Mesendoderm (in vitro differentiated cells): ENCODE measurements around the gene USP49.

ENCODE experiments used
- DNase-seq: peaks from one replicate; pipeline ENCODE4 v3.0.0; 2013
- H2AK5ac ChIP-seq: 2 replicates; pipeline ENCODE4 v1.6.1; 2013; ENCODE audit warnings: low read length, inconsistent platforms
- H2BK120ac ChIP-seq: 2 replicates; pipeline ENCODE4 v1.6.1; 2013; ENCODE audit warnings: low read depth, mild to moderate bottlenecking, low read length, moderate library complexity, mixed read lengths
- H2BK15ac ChIP-seq: replicated peaks from 2 replicates; pipeline ENCODE4 v1.6.1; 2013; ENCODE audit warnings: low read depth, mild to moderate bottlenecking, moderate library complexity
- H2BK5ac ChIP-seq: 2 replicates; pipeline ENCODE4 v1.6.1; 2013; ENCODE audit warnings: low read length, inconsistent platforms
- H3K18ac ChIP-seq: 2 replicates; pipeline ENCODE4 v1.6.1; 2013; ENCODE audit warnings: mild to moderate bottlenecking, low read length, mixed read lengths
- H3K23ac ChIP-seq: one replicate; pipeline ENCODE4 v1.6.1; 2013; ENCODE audit warnings: low read length
- H3K27ac ChIP-seq: 2 replicates; pipeline ENCODE4 v1.5.1; 2013; ENCODE audit warnings: low read depth, mild to moderate bottlenecking, inconsistent platforms, low read length, moderate library complexity
- H3K27me3 ChIP-seq: 2 replicates; pipeline ENCODE4 v1.6.1; 2013; ENCODE audit warnings: low read length, control low read depth, mild to moderate bottlenecking, inconsistent platforms; ENCODE audit not compliant: insufficient read depth, poor library complexity
- H3K36me3 ChIP-seq: 2 replicates; pipeline ENCODE4 v1.6.1; 2013; ENCODE audit warnings: low read length, inconsistent platforms; ENCODE audit not compliant: control insufficient read depth, insufficient read depth
- H3K4ac ChIP-seq: one replicate; pipeline ENCODE4 v1.6.1; 2013; ENCODE audit warnings: low read depth, mild to moderate bottlenecking, low read length, moderate library complexity
- H3K4me1 ChIP-seq: 2 replicates; pipeline ENCODE4 v1.6.1; 2013; ENCODE audit warnings: low read depth, low read length, inconsistent platforms; ENCODE audit not compliant: control insufficient read depth
- H3K4me2 ChIP-seq: 2 replicates; pipeline ENCODE4 v1.6.1; 2013; ENCODE audit warnings: low read length
- H3K4me3 ChIP-seq: 2 replicates; pipeline ENCODE4 v1.5.1; 2013; ENCODE audit warnings: mild to moderate bottlenecking, low read length
- H3K56ac ChIP-seq: one replicate; pipeline ENCODE4 v1.6.1; 2013; ENCODE audit warnings: low read length
- H3K79me1 ChIP-seq: 2 replicates; pipeline ENCODE4 v1.6.1; 2013; ENCODE audit warnings: low read length, inconsistent platforms
- H3K79me2 ChIP-seq: 2 replicates; pipeline ENCODE4 v1.6.1; 2013; ENCODE audit warnings: mild to moderate bottlenecking, low read length; ENCODE audit not compliant: control insufficient read depth, insufficient read depth
- H3K9ac ChIP-seq: 2 replicates; pipeline ENCODE4 v1.6.1; 2013; ENCODE audit warnings: low read length, inconsistent platforms
- H4K5ac ChIP-seq: one replicate; pipeline ENCODE4 v1.6.1; 2013; ENCODE audit warnings: low read length
- H4K8ac ChIP-seq: one replicate; pipeline ENCODE4 v1.6.1; 2013; ENCODE audit warnings: low read depth, mild to moderate bottlenecking, control low read depth, low read length, moderate library complexity
- WGBS: extraction: QIAGEN DNeasy Blood & Tissue Kit; methylation state at CpG from one replicate; pipeline ENCODE4 v1.1.7; 2013; ENCODE audit warnings: low lambda C conversion rate, missing lambda C conversion rate; ENCODE audit not compliant: insufficient coverage; ENCODE audit errors: extremely low coverage; 5-methylcytosine and 5-hydroxymethylcytosine counted together

USP49 gene

DNA sequence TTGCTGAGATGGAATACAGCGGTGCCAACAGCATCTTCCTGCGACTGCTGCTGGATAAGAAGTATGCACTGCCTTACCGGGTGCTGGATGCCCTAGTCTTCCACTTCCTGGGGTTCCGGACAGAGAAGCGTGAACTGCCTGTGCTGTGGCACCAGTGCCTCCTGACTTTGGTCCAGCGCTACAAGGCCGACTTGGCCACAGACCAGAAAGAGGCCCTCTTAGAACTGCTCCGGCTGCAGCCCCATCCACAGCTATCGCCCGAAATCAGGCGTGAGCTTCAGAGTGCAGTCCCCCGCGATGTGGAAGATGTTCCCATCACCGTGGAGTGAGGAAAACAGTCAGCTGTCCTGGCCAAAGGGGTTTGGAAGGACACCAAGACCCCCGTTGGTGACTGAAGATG is 37.2 kb upstream of the USP49 start:
- Histone ChIP-seq H2BK120ac (no peak overlapping the region), H3K56ac (no peak overlapping the region), H3K23ac (no peak overlapping the region), H3K27me3 (no peaks in the 10 kb centered on the region), H4K5ac (no peak overlapping the region), H4K8ac (no peak overlapping the region), H3K79me2 (no peaks in the 10 kb centered on the region), H2BK5ac (no peak overlapping the region), H3K18ac (no peak overlapping the region), H3K9ac (no peak overlapping the region), H3K36me3 (peaks cover 25% of the 10 kb centered on the region), H2AK5ac (no peak overlapping the region), H3K4me1 (no peaks in the 10 kb centered on the region), H3K4me2 (no peak overlapping the region), H3K79me1 (peaks cover 11% of the 10 kb centered on the region), H3K4me3 (no peak overlapping the region), H3K4ac (no peak overlapping the region), H2BK15ac (no peak overlapping the region), H3K27ac (no peak overlapping the region)
- WGBS = no CpG with 5 or more reads among the region's 15 CpGs
- DNase-seq = no peak

DNA sequence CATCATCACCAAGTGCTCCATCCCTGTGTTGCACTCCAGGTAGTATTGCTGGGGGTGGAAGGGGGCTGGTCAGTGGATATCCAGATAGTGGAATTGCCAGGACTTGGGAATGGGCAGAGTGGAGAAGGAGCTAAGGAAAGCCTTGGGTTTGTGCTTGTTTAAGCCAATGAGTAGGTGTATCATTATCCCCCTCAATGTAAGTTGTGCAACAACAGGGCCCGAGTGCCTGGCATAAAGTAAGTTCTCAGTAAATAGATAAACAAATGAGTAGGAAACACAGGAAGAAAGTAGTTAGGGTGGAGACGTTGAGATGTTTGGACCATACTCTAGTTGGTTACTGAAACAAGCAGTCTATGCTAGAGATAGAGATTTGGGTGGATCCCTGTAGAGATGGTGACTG is 36.6 kb upstream of the USP49 start:
- DNase-seq = no peak
- H3K9ac ChIP-seq = no peak overlapping the region
- peaks cover 4% of the 10 kb centered on the region for H3K79me2 ChIP-seq
- H2BK15ac ChIP-seq = no peak overlapping the region
- H3K56ac ChIP-seq = no peak overlapping the region
- H2BK120ac ChIP-seq = no peak overlapping the region
- H3K4me1 ChIP-seq = no peaks in the 10 kb centered on the region
- no peak overlapping the region for H2BK5ac ChIP-seq
- no peak overlapping the region for H3K4ac ChIP-seq
- H2AK5ac ChIP-seq = no peak overlapping the region
- H3K79me1 ChIP-seq = peaks cover 12% of the 10 kb centered on the region
- H3K23ac ChIP-seq = no peak overlapping the region
- no peak overlapping the region for H3K4me2 ChIP-seq
- no peak overlapping the region for H3K27ac ChIP-seq
- H3K4me3 ChIP-seq = no peak overlapping the region
- H3K36me3 ChIP-seq = peaks cover 29% of the 10 kb centered on the region
- H4K5ac ChIP-seq = no peak overlapping the region
- H3K27me3 ChIP-seq = no peaks in the 10 kb centered on the region
- no CpG with 5 or more reads among the region's 2 CpGs for WGBS
- no peak overlapping the region for H4K8ac ChIP-seq
- no peak overlapping the region for H3K18ac ChIP-seq

DNA sequence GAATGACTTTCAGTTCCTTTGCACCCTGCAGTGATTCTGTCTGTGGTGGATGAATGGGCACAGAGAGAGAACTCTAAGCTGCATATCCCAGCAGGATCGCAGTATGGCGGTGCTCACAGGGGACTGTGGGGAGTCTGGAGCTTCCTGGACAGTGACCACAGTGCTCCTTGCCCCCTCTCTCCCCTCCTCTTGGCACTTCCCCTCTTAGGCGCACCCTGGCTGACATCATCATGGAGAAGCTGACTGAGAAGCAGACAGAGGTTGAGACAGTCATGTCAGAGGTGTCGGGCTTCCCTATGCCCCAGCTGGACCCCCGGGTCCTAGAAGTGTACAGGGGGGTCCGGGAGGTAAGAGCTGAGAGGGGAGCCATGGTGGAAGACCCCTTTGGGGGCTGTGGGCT is 34.7 kb upstream of the USP49 start:
- H3K23ac ChIP-seq = no peak overlapping the region
- peaks cover 11% of the 10 kb centered on the region for H3K79me2 ChIP-seq
- DNase-seq = no peak
- H3K18ac ChIP-seq = no peak overlapping the region
- no peak overlapping the region for H3K4me2 ChIP-seq
- no peak overlapping the region for H2BK120ac ChIP-seq
- no peaks in the 10 kb centered on the region for H3K27me3 ChIP-seq
- no peak overlapping the region for H2AK5ac ChIP-seq
- no peak overlapping the region for H3K56ac ChIP-seq
- H2BK15ac ChIP-seq = no peak overlapping the region
- peaks cover 28% of the 10 kb centered on the region for H3K36me3 ChIP-seq
- no peak overlapping the region for H4K8ac ChIP-seq
- no peak overlapping the region for H3K4me3 ChIP-seq
- no peak overlapping the region for H3K9ac ChIP-seq
- H3K4ac ChIP-seq = no peak overlapping the region
- no peak overlapping the region for H2BK5ac ChIP-seq
- no peak overlapping the region for H4K5ac ChIP-seq
- no peak overlapping the region for H3K27ac ChIP-seq
- no peaks in the 10 kb centered on the region for H3K4me1 ChIP-seq
- H3K79me1 ChIP-seq = peaks cover 15% of the 10 kb centered on the region
- WGBS = no CpG with 5 or more reads among the region's 6 CpGs

DNA sequence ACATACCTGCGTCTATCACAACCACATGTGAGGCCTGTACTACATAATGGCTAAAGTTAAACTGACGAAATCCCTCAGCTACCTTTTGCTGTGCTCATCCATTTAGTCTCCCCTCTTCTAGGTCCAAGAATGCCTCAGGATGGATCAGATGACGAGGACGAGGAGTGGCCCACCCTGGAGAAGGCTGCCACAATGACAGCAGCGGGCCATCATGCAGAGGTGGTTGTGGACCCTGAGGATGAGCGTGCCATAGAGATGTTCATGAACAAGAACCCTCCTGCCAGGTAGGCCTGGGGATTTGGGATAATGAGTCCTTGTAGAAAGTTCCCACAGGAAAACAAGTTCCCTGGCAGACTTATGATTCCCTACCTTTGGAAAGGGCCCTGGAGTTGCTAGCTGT is 32.1 kb upstream of the USP49 start:
- H3K36me3 ChIP-seq = peaks cover 28% of the 10 kb centered on the region

DNA sequence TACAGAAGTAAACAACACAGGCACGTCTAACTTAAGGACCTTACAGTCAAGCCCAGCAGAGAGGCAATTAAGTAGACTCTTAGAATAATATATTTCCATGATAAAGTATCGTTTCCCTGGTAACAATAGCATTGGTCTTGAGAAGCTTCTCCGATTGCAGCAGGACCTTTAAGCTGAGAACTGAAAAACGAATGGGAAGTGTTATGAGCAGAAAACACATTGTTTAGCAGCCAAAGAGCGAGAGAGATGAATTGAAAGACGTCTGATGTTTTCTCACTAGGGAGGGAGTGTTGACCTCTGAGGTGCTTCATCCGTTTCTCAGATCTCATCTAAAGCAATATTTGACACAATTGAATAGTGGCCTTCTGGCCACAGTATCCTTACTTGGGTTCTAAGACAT is 27.0 kb upstream of the USP49 start:
- no peak for DNase-seq
- Histone ChIP-seq H3K4ac (no peak overlapping the region), H3K4me2 (peak overlapping the region; percentile 98), H3K79me2 (peaks cover 52% of the 10 kb centered on the region), H4K5ac (no peak overlapping the region), H4K8ac (no peak overlapping the region), H2BK5ac (no peak overlapping the region), H3K4me3 (peak overlapping the region; percentile 99), H3K9ac (peak overlapping the region; percentile 100), H3K79me1 (peaks cover 25% of the 10 kb centered on the region), H2BK120ac (no peak overlapping the region), H3K36me3 (peaks cover 5% of the 10 kb centered on the region), H3K56ac (peak overlapping the region; percentile 100), H3K4me1 (peaks cover 5% of the 10 kb centered on the region), H3K23ac (no peak overlapping the region), H3K27ac (no peak overlapping the region), H3K27me3 (peaks cover 2% of the 10 kb centered on the region), H3K18ac (no peak overlapping the region), H2BK15ac (no peak overlapping the region), H2AK5ac (peak overlapping the region; percentile 82)
- no CpG with 5 or more reads among the region's 7 CpGs for WGBS

More for the DNA sequence above, 32.1 kb upstream of the USP49 start:
- H2BK15ac ChIP-seq = no peak overlapping the region
- H3K79me1 ChIP-seq = peaks cover 24% of the 10 kb centered on the region
- H4K8ac ChIP-seq = no peak overlapping the region
- H3K27me3 ChIP-seq = no peaks in the 10 kb centered on the region
- H2AK5ac ChIP-seq = no peak overlapping the region
- no peak overlapping the region for H3K18ac ChIP-seq
- no peak overlapping the region for H3K4me3 ChIP-seq
- H3K79me2 ChIP-seq = peaks cover 36% of the 10 kb centered on the region
- no peak for DNase-seq
- H3K4me1 ChIP-seq = peaks cover 2% of the 10 kb centered on the region
- H3K4ac ChIP-seq = no peak overlapping the region
- no peak overlapping the region for H2BK5ac ChIP-seq
- no peak overlapping the region for H3K56ac ChIP-seq
- no CpG with 5 or more reads among the region's 6 CpGs for WGBS
- H3K27ac ChIP-seq = no peak overlapping the region
- no peak overlapping the region for H3K9ac ChIP-seq
- no peak overlapping the region for H3K23ac ChIP-seq
- H3K4me2 ChIP-seq = no peak overlapping the region
- no peak overlapping the region for H4K5ac ChIP-seq
- no peak overlapping the region for H2BK120ac ChIP-seq

DNA sequence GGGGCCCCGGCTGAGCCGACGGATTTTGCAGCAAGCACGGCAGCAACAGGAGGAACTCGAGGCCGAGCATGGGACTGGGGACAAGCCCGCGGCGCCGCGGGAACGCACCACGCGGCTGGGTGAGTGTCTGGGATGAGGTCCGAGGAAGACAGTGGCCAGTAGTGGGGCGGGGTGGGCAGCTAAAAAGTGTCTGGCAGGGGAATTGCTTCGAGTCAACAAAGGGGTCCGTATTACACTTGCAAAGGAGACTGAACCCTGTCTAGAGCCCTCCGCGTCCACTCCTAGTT is 26.5 kb upstream of the USP49 start:
- no peak for DNase-seq
- Histone ChIP-seq H3K27ac (peak overlapping the region; percentile 8), H2BK15ac (no peak overlapping the region)

More for the DNA sequence above, 26.5 kb upstream of the USP49 start:
- Histone ChIP-seq H3K4me2 (peak overlapping the region; percentile 98), H2AK5ac (peak overlapping the region; percentile 82), H3K4me3 (peak overlapping the region; percentile 99), H3K36me3 (peaks cover 3% of the 10 kb centered on the region), H3K4ac (peak overlapping the region; percentile 95), H3K23ac (no peak overlapping the region), H4K5ac (no peak overlapping the region), H3K4me1 (peaks cover 5% of the 10 kb centered on the region), H2BK5ac (peak overlapping the region; percentile 45), H2BK120ac (no peak overlapping the region), H3K79me1 (peaks cover 23% of the 10 kb centered on the region), H3K18ac (peak overlapping the region; percentile 65), H3K56ac (peak overlapping the region; percentile 100), H3K9ac (peak overlapping the region; percentile 100), H4K8ac (peak overlapping the region; percentile 90), H3K79me2 (peaks cover 50% of the 10 kb centered on the region), H3K27me3 (peaks cover 2% of the 10 kb centered on the region)
- no CpG with 5 or more reads among the region's 20 CpGs for WGBS
